GM12878 (cell line): ENCODE measurements around the gene PAX4. TPM values are rescaled to one million over a fixed set of nuclear protein-coding genes. Genes with fewer than 3 reads are reported as not detected.
A peak's percentile ranks its signal among the peaks of the same experiment; 100 is the strongest.

ENCODE experiments used
- ATF7 ChIP-seq: fragments of 450-650 bp; IDR thresholded peaks from 2 replicates; pipeline ENCODE4 v1.6.1; 2016; ENCODE audit warnings: low read depth, mild to moderate bottlenecking
- CHD2 ChIP-seq: IDR thresholded peaks from 2 replicates; pipeline ENCODE4 v1.6.1; 2011; ENCODE audit warnings: low read depth, low read length, improper control_type of control experiment, borderline replicate concordance
- EED ChIP-seq: sonication (generic); IDR thresholded peaks from 2 replicates; pipeline ENCODE4 v1.6.1; 2016; ENCODE audit warnings: antibody characterized with exemption, low read depth
- EP300 ChIP-seq, 2 experiments: fragments of 150-350 bp in 1 of 2; IDR thresholded peaks; 2 replicates each; pipeline ENCODE4 v1.6.1; 2011 to 2012; ENCODE audit warnings: low read depth in 2 of 2, low read length in 2 of 2, borderline replicate concordance in 1 of 2, improper control_type of control experiment in 1 of 2, inconsistent platforms in 1 of 2; ENCODE audit not compliant: control insufficient read depth in 1 of 2
- IKZF2 ChIP-seq, 2 experiments: fragments of 450-650 bp; IDR thresholded peaks; 2 replicates each; pipeline ENCODE4 v1.6.1; 2017; ENCODE audit warnings: mild to moderate bottlenecking in 2 of 2, moderate library complexity in 2 of 2
- KAT2A ChIP-seq: conservative IDR thresholded peaks from 2 replicates; pipeline ENCODE4 v1.6.1; 2011; ENCODE audit warnings: low read depth, low read length; ENCODE audit not compliant: control insufficient read depth
- MEF2B ChIP-seq: fragments of 450-650 bp; IDR thresholded peaks from 2 replicates; pipeline ENCODE4 v1.6.1; 2018; ENCODE audit warnings: mild to moderate bottlenecking, moderate library complexity; ENCODE audit not compliant: partially characterized antibody, poor library complexity, severe bottlenecking
- NR2C1 ChIP-seq: fragments of 450-650 bp; IDR thresholded peaks from 2 replicates; pipeline ENCODE4 v1.6.1; 2017; ENCODE audit warnings: antibody characterized with exemption, mild to moderate bottlenecking, moderate library complexity
- PAX8 ChIP-seq: fragments of 450-650 bp; IDR thresholded peaks from 2 replicates; pipeline ENCODE4 v1.6.1; 2017; ENCODE audit warnings: mild to moderate bottlenecking, moderate library complexity
- PML ChIP-seq: IDR thresholded peaks from 2 replicates; pipeline ENCODE4 v1.6.1; 2012; ENCODE audit warnings: low read length, inconsistent platforms
- POLR2AphosphoS2 ChIP-seq: IDR thresholded peaks from 2 replicates; pipeline ENCODE4 v1.6.1; 2011; ENCODE audit warnings: low read depth, mild to moderate bottlenecking, low read length, improper control_type of control experiment, moderate library complexity
- POLR2AphosphoS5 ChIP-seq: IDR thresholded peaks from 2 replicates; pipeline ENCODE4 v1.6.1; 2011; ENCODE audit warnings: mild to moderate bottlenecking, low read length, inconsistent platforms
- POU2F2 ChIP-seq: IDR thresholded peaks from 3 replicates; pipeline ENCODE4 v1.6.1; 2011; ENCODE audit warnings: low read depth, mild to moderate bottlenecking, low read length, borderline replicate concordance
- PRDM15 ChIP-seq: fragments of 450-650 bp; formaldehyde crosslinking; IDR thresholded peaks from 2 replicates; pipeline ENCODE4 v1.4.0; 2020; ENCODE audit warnings: mild to moderate bottlenecking, moderate library complexity
- RB1 ChIP-seq: fragments of 450-650 bp; formaldehyde crosslinking; IDR thresholded peaks from 2 replicates; pipeline ENCODE4 v1.6.1; 2017; ENCODE audit warnings: mild to moderate bottlenecking, borderline replicate concordance
- SIN3A ChIP-seq: IDR thresholded peaks from 2 replicates; pipeline ENCODE4 v1.6.1; 2012; ENCODE audit warnings: low read depth, low read length, improper control_type of control experiment
- TCF3 ChIP-seq: IDR thresholded peaks from 2 replicates; pipeline ENCODE4 v1.6.1; 2012; ENCODE audit warnings: low read depth, mild to moderate bottlenecking, low read length, borderline replicate concordance; ENCODE audit not compliant: insufficient read depth
- YBX1 ChIP-seq: fragments of 450-650 bp; IDR thresholded peaks from 2 replicates; pipeline ENCODE4 v1.6.1; 2016; ENCODE audit warnings: antibody characterized with exemption
- YY1 ChIP-seq: IDR thresholded peaks from 2 replicates; pipeline ENCODE4 v1.6.1; 2011; ENCODE audit warnings: low read depth, mild to moderate bottlenecking, low read length
- polyA plus RNA-seq, 11 experiments: library from polyadenylated mRNA; depleted of rRNA in 4 of 11; unstranded in 6 of 11; stranded (reverse) in 5 of 11; fragments of >200 nt; fragmentation: Nextera tagmentation in 4 of 11; fragmentation: Illumina TruSeq in 1 of 11; extraction: Ambion mirVana in 4 of 11; extraction: Trizol in 1 of 11; gene quantifications; 1 replicate in 1 of 11; 2 replicates in 10 of 11; pipeline versions ENCODE4 v1.2.1 to v1.2.3, GENCODE V29; 2011 to 2016; ENCODE audit warnings: inconsistent platforms in 2 of 11, missing spikeins in 2 of 11, low read depth in 1 of 11
- total RNA-seq, 4 experiments: library from RNA; depleted of rRNA in 3 of 4; stranded (reverse); fragments of >200 nt in 3 of 4; fragmentation: Illumina TruSeq in 1 of 4; extraction: Trizol in 1 of 4; gene quantifications; 2 replicates each; pipeline versions ENCODE4 v1.2.1 to v1.2.3, GENCODE V29; 2013 to 2021
- TF ChIP-seq, protein P1 (sequence below): fragments of 450-650 bp; IDR thresholded peaks from 2 replicates; pipeline ENCODE4 v1.6.1; 2017; ENCODE audit warnings: mild to moderate bottlenecking, moderate library complexity
- TF ChIP-seq, protein P2 (sequence below): IDR thresholded peaks from 2 replicates; pipeline ENCODE4 v1.6.1; 2011; ENCODE audit warnings: borderline replicate concordance, low read depth, mild to moderate bottlenecking, moderate library complexity, low read length; ENCODE audit not compliant: insufficient read depth, poor library complexity, severe bottlenecking

The PAX4 gene
- total and polyA plus RNA-seq, 10 of the 15 experiments (the other 5 are each of a cell fraction or from before 2014, with no cell fraction given), result 0.27 TPM; not detected in 9

DNA sequence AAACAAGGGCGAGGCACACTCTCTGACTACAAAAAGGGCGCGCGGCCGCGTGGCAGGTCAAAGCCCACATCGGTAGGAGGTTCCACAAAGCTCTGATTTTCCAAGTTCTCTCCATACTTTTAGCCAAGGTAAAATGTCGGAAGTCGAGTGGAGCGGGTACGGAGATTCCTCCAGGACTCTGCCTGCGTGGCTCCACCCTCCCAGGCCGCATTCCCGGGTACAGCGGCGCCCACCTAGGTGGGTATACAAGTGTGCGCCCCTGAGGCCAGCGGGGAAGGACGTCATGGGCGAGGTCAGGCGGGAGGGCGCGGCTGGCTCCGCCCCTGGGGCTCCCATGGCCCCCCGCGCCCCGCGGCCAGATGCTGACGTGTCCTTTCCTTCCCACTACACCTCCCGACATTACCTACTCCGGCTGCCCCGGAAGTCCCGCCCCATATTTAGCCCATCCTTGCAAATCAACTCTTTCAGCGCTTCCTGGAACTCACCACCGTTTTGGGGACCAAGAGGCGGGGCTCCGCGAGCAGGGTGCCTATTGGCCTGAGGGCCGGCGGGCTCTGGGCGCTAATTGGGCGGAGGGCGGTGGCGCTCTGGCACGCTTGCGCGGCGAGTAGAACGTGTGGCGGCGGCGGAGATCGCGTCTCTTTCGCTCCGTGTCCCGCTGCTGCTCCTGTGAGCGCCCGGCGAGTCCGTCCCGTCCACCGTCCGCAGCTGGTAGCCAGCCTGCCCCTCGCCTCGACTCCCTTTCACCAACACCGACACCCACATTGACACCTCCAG, 33.8 kb upstream of the PAX4 start, which contains the start of gene SND1 (continued):
- TF ChIP-seq, protein P1, sequence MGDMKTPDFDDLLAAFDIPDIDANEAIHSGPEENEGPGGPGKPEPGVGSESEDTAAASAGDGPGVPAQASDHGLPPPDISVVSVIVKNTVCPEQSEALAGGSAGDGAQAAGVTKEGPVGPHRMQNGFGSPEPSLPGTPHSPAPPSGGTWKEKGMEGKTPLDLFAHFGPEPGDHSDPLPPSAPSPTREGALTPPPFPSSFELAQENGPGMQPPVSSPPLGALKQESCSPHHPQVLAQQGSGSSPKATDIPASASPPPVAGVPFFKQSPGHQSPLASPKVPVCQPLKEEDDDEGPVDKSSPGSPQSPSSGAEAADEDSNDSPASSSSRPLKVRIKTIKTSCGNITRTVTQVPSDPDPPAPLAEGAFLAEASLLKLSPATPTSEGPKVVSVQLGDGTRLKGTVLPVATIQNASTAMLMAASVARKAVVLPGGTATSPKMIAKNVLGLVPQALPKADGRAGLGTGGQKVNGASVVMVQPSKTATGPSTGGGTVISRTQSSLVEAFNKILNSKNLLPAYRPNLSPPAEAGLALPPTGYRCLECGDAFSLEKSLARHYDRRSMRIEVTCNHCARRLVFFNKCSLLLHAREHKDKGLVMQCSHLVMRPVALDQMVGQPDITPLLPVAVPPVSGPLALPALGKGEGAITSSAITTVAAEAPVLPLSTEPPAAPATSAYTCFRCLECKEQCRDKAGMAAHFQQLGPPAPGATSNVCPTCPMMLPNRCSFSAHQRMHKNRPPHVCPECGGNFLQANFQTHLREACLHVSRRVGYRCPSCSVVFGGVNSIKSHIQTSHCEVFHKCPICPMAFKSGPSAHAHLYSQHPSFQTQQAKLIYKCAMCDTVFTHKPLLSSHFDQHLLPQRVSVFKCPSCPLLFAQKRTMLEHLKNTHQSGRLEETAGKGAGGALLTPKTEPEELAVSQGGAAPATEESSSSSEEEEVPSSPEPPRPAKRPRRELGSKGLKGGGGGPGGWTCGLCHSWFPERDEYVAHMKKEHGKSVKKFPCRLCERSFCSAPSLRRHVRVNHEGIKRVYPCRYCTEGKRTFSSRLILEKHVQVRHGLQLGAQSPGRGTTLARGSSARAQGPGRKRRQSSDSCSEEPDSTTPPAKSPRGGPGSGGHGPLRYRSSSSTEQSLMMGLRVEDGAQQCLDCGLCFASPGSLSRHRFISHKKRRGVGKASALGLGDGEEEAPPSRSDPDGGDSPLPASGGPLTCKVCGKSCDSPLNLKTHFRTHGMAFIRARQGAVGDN, result peak; percentile 53
- TF ChIP-seq PAX8 (no peak), PRDM15 (CRISPR knock-in tag) (no peak), PML (peak; percentile 90), EP300 (IDR thresholded peaks at IDR 0.05; ENCODE audit: borderline replicate concordance in 1 of 2, control insufficient read depth in 1 of 2, low read depth in 2 of 2, low read length in 2 of 2) (0 out of 4 replicates have a peak, but pooled peaks of 1 of the 2 experiments have one; percentile 29), YY1 (peak; percentile 50; the same call in 1 of the 2 replicates), SIN3A (peak; percentile 79; the same call in 1 of the 2 replicates), POU2F2 (peak; percentile 48; the same call in 2 of the 3 replicates), POLR2AphosphoS2 (peak; percentile 61), MEF2B (peak; percentile 11), CHD2 (peak; percentile 87), RB1 (peak; percentile 63; the same call in 1 of the 2 replicates), TCF3 (peak; percentile 45; the same call in 1 of the 2 replicates), KAT2A (no peak), POLR2AphosphoS5 (peak; percentile 97), ATF7 (peak; percentile 65), IKZF2 (IDR thresholded peaks at IDR 0.05) (peak; percentile 57 to 65; a peak in 3 of 4 replicates), NR2C1 (peak; percentile 80), YBX1 (no peak), EED (0 out of 2 replicates have a peak, but pooled peaks have one; percentile 37)
- TF ChIP-seq, protein P2, sequence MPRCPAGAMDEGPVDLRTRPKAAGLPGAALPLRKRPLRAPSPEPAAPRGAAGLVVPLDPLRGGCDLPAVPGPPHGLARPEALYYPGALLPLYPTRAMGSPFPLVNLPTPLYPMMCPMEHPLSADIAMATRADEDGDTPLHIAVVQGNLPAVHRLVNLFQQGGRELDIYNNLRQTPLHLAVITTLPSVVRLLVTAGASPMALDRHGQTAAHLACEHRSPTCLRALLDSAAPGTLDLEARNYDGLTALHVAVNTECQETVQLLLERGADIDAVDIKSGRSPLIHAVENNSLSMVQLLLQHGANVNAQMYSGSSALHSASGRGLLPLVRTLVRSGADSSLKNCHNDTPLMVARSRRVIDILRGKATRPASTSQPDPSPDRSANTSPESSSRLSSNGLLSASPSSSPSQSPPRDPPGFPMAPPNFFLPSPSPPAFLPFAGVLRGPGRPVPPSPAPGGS, result no peak
